Activated T-helper 17 cell treated with anti-CD3 and anti-CD28 coated beads, Interleukin-2, amount 50 U/mL, for 72 hours (primary cell): ENCODE data around the gene LARP1. TPM values are rescaled to one million over a fixed set of nuclear protein-coding genes. Genes with fewer than 3 reads are reported as not detected.

ENCODE experiments used
- ATAC-seq: fragments of 150-1000 bp; cut with Tn5 transposase; replicated peaks from 2 replicates; pipeline ENCODE4 v1.10.0; 2021; ENCODE audit warnings: mild to moderate bottlenecking, moderate library complexity
- H3K27ac Mint-ChIP-seq: one replicate; pipeline ENCODE4 v1.8.0; 2022; ENCODE audit warnings: mixed read lengths
- H3K27me3 Mint-ChIP-seq: one replicate; pipeline ENCODE4 v1.8.0; 2022; ENCODE audit warnings: mixed read lengths
- H3K36me3 Mint-ChIP-seq: one replicate; pipeline ENCODE4 v1.8.0; 2022; ENCODE audit warnings: low read depth, mild to moderate bottlenecking, mixed read lengths
- H3K4me1 Mint-ChIP-seq: one replicate; pipeline ENCODE4 v1.8.0; 2022; ENCODE audit warnings: mixed read lengths
- H3K4me3 Mint-ChIP-seq: one replicate; pipeline ENCODE4 v1.8.0; 2022; ENCODE audit warnings: mild to moderate bottlenecking, mixed read lengths
- H3K9me3 Mint-ChIP-seq: one replicate; pipeline ENCODE4 v1.8.0; 2022; ENCODE audit warnings: mixed read lengths
- total RNA-seq, 2 donors: library from RNA; stranded (reverse); gene quantifications; one replicate each; pipeline ENCODE4 v1.2.3, GENCODE V29; 2022

LARP1 gene
- total RNA-seq, 2 donors from 2014 or later: 121 to 242 TPM

DNA sequence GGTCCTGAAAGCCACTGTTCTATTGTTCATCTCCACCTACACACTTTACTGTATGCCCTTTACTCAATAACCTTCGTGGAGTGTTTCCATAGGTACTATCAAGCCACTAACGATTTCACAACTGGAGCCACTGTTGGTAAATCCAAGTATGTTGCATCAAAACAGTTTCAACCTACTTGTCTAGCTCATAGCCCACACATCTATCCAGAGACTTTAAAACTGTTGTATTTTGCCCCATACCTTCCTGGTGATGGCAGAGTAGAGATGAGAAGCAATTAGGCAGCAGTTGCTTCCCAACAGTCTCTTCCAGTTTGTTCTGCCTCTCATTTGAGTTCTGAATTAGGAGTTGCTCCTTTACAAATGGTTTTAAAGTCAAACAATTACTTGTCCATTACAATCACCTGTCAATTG, 94.6 kb downstream of the LARP1 start:
- no peaks in the 10 kb centered on the region for H3K27me3 Mint-ChIP-seq
- H3K9me3 Mint-ChIP-seq: no peaks in the 10 kb centered on the region
- ATAC-seq: no peak
- no peaks in the 10 kb centered on the region for H3K4me1 Mint-ChIP-seq
- no peak overlapping the region for H3K4me3 Mint-ChIP-seq
- H3K27ac Mint-ChIP-seq: no peak overlapping the region
- no peaks in the 10 kb centered on the region for H3K36me3 Mint-ChIP-seq

DNA sequence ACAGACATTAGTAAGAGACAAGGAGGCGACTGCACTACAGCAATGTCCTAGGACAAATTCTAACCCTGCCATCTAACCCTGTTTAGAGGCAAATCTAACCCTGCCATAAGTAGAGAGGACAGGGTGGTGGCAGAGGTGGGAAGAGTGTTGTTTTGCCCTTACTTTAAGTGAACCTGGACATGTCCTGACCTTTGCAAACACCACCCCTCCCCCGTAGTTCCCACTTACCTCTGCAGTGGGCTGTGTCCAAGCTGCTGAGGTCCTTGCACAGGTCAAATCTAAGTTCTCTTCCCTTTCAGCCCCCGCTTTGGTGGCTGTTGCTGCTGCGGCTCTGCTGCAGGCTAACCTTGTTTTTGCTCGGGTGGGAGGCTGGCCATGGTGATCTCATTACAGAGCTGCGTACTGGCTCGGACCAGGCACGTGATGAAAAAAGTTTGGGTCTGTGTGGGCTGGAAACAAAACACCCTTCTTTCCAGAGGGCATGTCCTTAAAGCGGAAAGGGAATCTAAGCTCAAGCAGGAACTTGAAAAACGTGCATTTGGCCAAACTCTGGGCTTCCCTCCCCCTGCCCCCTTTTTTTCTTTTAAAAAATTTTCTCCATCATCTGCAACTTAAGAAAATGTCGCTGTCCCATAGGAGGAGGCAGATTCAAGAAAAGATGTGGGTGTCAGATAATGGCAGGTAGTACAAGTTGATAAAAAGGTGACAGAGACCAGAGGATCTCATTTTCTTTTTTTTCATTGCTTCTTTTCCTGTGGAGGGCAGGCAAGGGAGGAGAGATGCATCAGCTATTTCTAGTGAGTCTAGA, 95.3 kb downstream of the LARP1 start, which contains the start of gene FAXDC2:
Gene FAXDC2 (minus strand): TSS at position 349 of the 808 bp plus-strand sequence. CDS start 12,425 bp downstream, outside the sequence.
- Mint-ChIP-seq H3K4me1 (no peaks in the 10 kb centered on the region), H3K27me3 (no peaks in the 10 kb centered on the region), H3K4me3 (no peak within 1 kb of the TSS), H3K36me3 (no peaks in the 10 kb centered on the region), H3K27ac (no peak within 1 kb of the TSS), H3K9me3 (no peaks in the 10 kb centered on the region)
- ATAC-seq: no peak

DNA sequence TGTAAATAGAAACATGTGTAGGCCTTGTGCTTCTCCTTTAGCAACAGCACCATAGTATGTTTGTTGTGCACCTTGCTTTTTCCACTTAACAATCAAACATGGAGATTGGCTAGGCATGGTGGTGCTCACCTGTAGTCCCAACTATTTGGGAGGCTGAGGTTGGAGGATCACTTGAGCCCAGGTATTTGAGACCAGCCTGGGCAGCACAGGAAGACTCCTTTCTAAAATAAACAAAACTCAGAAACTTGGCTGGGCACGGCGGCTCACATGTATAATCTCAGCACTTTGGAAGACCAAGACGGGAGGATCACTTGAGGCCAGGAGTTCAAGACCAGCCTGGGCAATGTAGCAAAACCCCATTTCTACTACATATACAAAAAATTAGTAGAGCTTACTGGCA, 96.2 kb downstream of the LARP1 start:
- Mint-ChIP-seq H3K4me3 (no peak overlapping the region), H3K36me3 (no peaks in the 10 kb centered on the region), H3K27me3 (no peaks in the 10 kb centered on the region), H3K27ac (no peak overlapping the region), H3K4me1 (no peaks in the 10 kb centered on the region), H3K9me3 (no peaks in the 10 kb centered on the region)
- no peak for ATAC-seq

DNA sequence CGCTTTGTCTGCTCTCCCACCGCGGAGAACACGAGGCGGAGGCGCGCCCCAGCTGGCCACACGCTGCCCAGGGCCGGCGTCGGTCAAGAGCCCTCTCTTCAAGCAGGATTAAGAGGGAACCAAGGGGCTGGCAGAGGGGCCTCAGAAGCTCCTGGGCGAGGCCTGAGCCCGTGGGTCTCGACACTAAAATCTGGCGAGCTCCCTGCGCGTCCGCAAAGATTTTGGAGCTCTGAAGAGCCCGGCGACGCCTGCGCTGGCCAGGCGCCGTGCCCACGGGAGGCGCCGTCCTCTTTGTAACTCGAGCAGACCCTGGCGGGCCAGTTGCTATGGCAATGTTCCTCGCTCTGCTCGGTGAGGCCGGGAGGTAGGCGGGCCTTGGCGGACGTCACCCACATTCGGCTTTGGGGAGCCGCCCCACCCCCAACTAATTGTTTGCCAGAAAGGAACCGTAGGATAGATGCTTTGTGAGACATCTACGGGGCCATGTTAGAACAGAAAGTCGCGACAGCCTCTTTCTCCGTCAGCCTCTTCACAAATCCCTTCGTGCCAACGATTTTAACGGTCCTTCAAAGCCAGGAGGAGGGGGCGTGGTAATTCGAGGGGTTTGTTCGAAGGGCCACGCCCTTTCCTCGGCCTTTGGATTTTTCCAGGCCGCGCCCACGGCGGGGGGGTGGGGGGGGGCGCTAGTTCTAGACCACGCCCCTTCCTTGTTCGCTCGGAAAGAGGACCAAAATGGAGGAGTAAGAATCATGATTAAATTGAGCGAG, 102.5 kb downstream of the LARP1 start:
- H3K4me3 Mint-ChIP-seq: peak overlapping the region; percentile 85

DNA sequence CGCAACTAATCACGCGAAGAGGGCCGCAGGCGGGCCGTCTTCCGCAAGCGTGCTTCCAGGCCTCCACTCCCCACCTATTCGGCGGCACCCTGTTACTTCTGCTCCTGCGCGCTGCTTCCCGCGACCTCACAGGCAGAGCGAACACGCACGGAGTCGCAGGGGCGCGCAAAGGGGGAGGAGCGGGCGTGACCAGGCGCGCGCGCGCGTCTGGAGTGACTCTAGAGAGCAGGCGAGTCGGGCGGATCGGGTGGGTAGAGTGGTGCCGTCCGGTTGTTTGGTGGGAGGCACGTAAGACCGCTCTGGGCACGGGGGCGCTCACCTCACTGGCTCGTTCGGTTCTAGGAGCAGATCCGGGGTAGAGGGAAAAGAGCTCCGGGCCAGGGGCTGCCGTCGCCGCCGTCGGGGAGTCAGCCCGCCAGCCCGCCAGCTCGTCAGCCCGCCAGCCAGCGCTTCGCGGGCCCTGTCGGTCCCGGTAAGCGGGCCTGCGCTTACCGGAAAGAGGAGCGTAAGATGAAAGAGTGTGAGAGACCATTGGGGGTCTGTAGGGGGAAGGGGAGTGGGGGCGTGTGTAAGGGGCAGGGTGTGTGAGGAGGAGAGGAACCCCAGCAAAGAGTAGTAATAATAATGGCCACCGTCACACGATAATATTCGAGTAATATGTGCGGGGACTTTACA, 103.3 kb downstream of the LARP1 start, which contains the start of gene CNOT8:
Gene CNOT8 (plus strand): TSS at position 331 of the 675 bp plus-strand sequence. CDS start 4,652 bp downstream, outside the sequence.
- H3K4me1 Mint-ChIP-seq: peaks cover 21% of the 10 kb centered on the region
- H3K27me3 Mint-ChIP-seq: no peaks in the 10 kb centered on the region
- peak within 1 kb of the TSS; percentile 99 for H3K27ac Mint-ChIP-seq
- peak within 1 kb of the TSS; percentile 85 for H3K4me3 Mint-ChIP-seq
- peaks cover 55% of the 10 kb centered on the region for H3K36me3 Mint-ChIP-seq
- peak; percentile 87 for ATAC-seq
- H3K9me3 Mint-ChIP-seq: no peaks in the 10 kb centered on the region

More for the DNA sequence above, 102.5 kb downstream of the LARP1 start:
- H3K9me3 Mint-ChIP-seq: no peaks in the 10 kb centered on the region
- peak; percentile 74 for ATAC-seq
- H3K4me1 Mint-ChIP-seq: peaks cover 13% of the 10 kb centered on the region
- H3K27ac Mint-ChIP-seq: peak overlapping the region; percentile 99
- H3K36me3 Mint-ChIP-seq: peaks cover 48% of the 10 kb centered on the region
- H3K27me3 Mint-ChIP-seq: no peaks in the 10 kb centered on the region

DNA sequence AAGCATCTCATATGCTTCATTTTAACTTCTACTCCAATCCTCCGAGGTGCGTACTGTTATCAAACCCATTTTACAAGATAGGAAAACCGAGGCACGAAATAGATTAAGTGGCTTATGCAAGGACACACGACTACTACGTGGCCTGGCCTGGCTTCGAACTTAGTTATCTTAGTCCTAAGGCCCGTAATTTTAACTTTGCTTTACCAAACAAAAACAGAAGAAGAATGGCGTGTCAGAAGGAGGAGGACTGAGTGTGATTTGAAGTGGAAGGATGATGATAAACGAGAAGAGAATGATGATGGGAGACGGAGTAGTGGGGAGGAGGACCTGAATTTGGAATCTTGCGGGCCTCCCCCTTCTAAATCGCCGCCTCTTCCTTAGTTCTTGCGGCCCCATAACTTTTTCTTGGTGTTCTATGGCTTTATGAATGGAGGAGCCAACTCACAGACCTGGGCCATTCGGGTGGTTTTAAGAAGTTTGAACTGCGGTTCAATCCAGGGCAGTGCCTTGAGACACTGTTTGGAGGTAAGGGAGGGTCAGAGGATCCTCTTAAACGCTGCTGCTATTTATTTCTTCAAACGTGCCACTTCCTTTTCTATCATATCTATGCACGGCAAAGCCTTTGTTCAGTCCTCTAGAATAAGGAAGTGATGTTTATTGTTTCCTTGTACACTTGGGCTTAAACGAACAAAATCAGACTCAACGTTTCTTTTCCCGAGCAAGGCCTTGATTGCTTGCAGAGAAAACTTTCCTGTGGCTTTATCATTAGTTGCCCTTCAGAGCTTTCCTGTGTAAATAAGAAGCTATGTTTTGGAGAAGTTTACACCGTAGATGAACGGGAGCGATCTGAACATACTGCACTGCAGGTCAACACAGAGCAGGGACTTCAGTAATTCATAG, 104.0 kb downstream of the LARP1 start:
- Mint-ChIP-seq H3K4me3 (peak overlapping the region; percentile 85), H3K9me3 (no peaks in the 10 kb centered on the region), H3K27me3 (no peaks in the 10 kb centered on the region), H3K36me3 (peaks cover 63% of the 10 kb centered on the region), H3K4me1 (peaks cover 21% of the 10 kb centered on the region), H3K27ac (peak overlapping the region; percentile 99)
- ATAC-seq: no peak

DNA sequence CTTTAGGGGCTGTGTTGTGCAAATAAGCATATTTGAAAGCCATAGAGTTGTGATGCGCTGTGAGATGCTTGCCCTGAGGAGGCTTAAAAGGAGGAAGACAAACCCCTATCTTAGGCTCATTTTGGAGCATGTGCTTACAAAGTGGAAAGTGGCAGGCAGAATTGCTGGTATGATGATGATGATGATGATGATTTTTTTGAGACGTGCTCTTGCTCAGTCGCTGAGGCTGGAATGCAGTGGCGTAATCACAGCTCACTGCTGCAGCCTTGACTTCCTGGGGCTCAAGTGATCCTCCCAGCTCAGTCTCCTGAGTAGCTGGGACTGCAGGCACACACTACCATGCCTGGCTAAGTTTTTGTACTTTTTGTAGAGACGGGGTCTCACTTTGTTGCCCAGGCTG, 104.9 kb downstream of the LARP1 start:
- Mint-ChIP-seq H3K9me3 (no peaks in the 10 kb centered on the region), H3K4me3 (peak overlapping the region; percentile 85), H3K36me3 (peaks cover 72% of the 10 kb centered on the region), H3K4me1 (peaks cover 21% of the 10 kb centered on the region), H3K27ac (peak overlapping the region; percentile 99), H3K27me3 (no peaks in the 10 kb centered on the region)
- peak; percentile 9 for ATAC-seq

DNA sequence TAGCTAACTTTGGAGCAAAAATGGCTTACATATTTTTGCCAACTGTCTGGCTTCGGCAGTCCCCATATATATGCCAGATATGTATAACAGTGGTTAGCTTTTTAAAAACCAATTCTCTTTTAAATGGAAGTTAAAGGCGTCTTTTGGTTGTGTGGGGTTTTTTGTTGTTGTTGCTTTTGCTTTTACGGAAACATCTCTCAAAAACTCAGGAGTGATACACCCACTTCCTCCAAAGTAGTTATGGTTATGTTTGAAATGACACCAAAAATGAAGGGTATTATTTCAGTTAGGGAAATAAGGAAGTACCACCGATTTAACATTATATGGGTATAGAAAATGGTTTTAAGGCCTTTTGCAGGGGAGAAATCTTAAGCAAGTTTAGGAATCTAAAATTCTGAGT, 105.6 kb downstream of the LARP1 start:
- Mint-ChIP-seq H3K36me3 (peaks cover 78% of the 10 kb centered on the region), H3K4me1 (peaks cover 27% of the 10 kb centered on the region), H3K27ac (peak overlapping the region; percentile 99), H3K9me3 (no peaks in the 10 kb centered on the region), H3K27me3 (no peaks in the 10 kb centered on the region), H3K4me3 (peak overlapping the region; percentile 85)
- no peak for ATAC-seq

DNA sequence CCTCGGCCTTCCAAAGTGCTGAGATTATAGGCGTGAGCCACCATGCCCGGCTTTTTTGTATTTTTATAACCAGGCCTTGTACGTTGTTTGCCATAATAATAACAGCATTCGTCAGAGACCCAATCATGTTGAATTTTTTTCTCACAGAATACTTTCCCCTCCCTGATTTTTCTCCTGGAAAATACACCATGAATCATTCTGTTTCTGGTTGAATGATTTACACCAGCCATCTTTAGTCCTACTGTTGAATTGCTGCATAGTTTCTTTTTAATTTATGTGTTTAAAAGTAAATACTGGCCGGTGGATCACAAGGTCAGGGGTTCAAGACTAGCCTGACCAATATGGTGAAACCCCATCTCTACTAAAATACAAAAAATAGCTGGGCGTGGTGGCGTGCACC, 106.8 kb downstream of the LARP1 start:
- Mint-ChIP-seq H3K27me3 (no peaks in the 10 kb centered on the region), H3K4me3 (peak overlapping the region; percentile 85), H3K4me1 (peaks cover 30% of the 10 kb centered on the region), H3K27ac (peak overlapping the region; percentile 80), H3K36me3 (peaks cover 90% of the 10 kb centered on the region), H3K9me3 (no peaks in the 10 kb centered on the region)
- ATAC-seq: no peak

DNA sequence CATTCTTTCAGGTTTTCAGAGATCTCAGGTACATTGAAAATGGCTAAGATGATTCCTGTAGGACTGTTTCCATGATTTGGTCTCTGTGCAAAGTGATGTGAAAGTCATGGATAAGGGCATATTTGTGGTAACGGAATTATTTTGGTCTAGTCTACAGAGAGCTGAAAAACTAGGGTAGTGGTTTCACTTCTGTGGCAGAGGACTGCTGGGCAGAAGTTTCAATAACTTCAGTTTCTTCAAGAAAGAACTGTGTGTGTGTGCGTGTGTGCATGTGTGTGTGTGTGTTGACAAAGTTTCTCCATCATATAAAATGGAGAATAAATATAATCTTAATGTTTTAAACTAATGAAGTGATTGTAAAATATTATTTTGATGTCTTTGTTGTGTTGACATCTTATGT, 107.6 kb downstream of the LARP1 start:
- Mint-ChIP-seq H3K4me1 (peaks cover 32% of the 10 kb centered on the region), H3K36me3 (peaks cover 98% of the 10 kb centered on the region), H3K27me3 (no peaks in the 10 kb centered on the region), H3K27ac (peak overlapping the region; percentile 80), H3K4me3 (peak overlapping the region; percentile 85), H3K9me3 (no peaks in the 10 kb centered on the region)
- no peak for ATAC-seq

DNA sequence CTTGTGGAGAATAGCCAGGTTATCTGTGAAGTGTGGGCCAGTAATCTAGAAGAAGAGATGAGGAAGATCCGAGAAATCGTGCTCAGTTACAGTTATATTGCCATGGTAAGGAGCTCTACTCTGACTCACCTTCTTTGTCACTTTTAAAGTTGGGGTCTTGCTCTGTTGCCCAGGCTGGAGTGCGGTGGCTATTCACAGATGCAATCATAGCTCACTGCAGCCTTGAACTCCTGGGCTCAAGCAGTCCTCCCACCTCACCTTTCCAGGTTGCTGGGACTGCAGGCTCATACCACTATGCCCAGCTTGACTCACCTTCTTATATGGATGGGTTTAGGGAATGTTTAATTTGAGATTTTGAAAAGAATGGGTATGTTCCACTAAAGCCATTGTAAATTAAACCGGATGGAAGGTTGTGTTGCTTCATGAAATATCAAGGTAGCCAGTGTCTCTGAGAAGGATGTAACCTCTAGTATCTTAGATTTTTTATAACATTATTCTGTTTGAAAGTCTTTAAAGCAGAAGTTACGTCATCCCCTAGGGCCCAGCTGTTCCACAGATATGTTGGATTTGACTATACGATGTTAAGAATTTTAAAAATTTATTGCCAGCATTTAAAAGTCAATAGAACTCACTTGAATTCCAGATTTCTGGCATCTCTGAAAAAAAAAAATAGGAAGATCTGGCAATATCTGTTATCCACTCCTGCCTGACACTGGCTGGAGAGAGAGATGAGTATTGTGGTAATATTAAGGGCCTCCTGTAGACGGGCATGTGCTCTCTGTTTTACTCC, 108.3 kb downstream of the LARP1 start:
- Mint-ChIP-seq H3K36me3 (peaks cover 100% of the 10 kb centered on the region), H3K9me3 (no peaks in the 10 kb centered on the region), H3K4me1 (peaks cover 32% of the 10 kb centered on the region), H3K27ac (peak overlapping the region; percentile 80), H3K27me3 (no peaks in the 10 kb centered on the region), H3K4me3 (peak overlapping the region; percentile 85)
- ATAC-seq: no peak

DNA sequence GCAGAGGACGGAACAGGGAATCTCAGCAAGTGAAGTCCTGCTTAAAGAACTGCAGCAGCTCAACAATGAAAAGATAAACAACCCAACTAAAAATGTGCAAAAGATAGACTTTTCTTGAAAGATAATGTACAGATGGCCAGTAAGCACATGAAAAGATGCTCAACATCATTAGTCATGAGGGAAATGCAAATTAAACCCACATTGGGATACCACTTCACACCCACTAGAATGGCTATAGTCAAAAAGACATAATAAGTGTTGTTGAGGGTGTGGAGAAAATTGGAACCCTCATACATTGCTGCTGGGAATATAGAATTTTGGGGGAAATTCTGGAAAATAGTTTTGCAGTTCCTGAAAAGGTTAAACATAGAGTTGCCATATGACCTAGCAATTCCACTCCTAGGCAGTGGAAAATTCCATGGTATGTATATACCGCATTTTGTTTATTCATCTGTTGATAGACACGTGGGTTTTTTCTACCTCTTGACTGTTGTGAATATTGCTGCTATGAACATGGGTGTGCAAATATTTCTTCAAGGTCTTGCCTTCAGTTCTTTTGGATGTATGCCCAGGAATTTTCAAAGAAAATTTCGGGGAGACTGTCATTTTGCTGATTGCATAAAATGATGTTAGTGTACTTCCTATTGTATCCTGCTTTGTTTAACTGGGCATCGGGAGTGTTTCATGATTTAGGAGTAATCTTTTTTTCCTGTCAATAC, 110.4 kb downstream of the LARP1 start:
- peak; percentile 74 for ATAC-seq
- H3K27ac Mint-ChIP-seq: no peak overlapping the region
- peak overlapping the region; percentile 22 for H3K4me3 Mint-ChIP-seq
- no peaks in the 10 kb centered on the region for H3K27me3 Mint-ChIP-seq
- peaks cover 32% of the 10 kb centered on the region for H3K4me1 Mint-ChIP-seq
- peaks cover 100% of the 10 kb centered on the region for H3K36me3 Mint-ChIP-seq
- no peaks in the 10 kb centered on the region for H3K9me3 Mint-ChIP-seq
